HG03135 (cell line): ENCODE results near the gene RAP1GAP.
"Not testable (repeated sequence)": the region's sequence is repeated elsewhere in the genome, so short reads cannot be mapped to it uniquely, and the experiment has no call there.

ENCODE experiments used
- ATAC-seq: cut with Tn5 transposase; IDR thresholded peaks from one replicate; pipeline ENCODE4 v1.9.1; 2021; ENCODE audit warnings: mild to moderate bottlenecking, moderate library complexity; ENCODE audit not compliant: unreplicated experiment

Gene RAP1GAP

DNA sequence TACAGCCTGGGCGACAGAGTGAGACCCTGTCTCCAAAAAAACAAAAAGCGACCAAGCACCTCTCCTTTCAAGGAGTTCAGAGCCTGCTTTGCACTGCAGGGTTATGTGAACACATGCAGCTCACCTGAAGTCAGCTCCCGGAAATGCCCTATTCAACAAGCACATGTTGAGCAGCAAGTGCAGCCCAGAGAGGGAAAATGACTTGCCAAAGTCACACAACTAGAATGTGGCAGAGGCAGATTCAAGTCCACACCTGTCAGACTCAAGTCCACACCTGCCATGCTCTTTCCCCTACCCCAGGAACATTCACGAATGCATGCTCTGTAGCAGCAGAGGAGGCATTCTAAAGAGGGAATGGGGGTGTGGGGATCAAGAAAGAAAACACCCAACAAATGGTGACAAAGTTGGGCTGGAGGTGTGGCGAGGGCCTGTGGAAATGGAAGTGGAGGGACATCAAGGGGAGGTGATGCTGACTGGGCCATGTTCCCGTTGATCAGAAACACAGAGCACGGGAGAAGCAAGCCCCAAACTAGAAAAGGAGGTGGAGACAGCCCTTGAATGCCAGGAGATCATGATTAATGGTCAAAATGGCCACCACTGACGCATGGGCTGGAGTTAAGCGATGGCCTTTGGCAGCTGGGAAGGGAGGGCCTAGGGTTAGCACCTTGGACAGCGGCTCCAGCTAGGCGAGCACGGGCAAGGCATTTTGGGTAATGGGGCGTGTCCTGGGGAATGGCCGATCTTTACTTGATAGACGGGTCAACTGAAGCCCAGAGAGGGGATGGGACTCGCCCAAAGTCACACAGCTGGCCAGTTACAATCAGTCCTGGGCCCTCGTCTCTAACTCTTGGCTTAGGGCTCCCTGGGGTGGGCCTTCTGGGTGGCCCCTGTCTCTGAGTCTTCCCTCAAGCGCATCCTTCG, 21.5 kb downstream of the RAP1GAP start:
- no peak for ATAC-seq

DNA sequence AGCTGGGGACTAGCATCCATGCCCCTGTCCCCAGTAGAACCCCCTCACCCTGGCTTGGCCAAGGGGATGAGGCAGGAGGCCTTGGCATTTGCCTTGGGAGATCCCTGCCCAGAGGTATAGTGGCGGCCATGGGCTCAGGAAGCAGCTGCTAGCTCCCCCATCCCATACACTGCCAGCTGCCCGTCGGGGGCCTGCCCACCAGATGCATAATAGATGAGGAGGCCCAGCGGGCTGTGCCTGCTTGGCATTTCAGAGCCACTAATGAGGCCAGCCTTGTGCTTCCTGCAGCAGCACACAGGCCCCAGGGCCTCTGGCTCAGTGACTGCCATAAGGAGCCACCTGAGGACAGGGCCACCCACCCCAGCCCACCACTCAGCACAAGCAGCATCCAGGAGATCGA, 23.6 kb downstream of the RAP1GAP start:
- no peak for ATAC-seq

GRCh38 chr1:21644906-21645305, 24.3 kb downstream of the RAP1GAP start:
- no peak for ATAC-seq

GRCh38 chr1:21644348-21644747, 24.8 kb downstream of the RAP1GAP start:
- no peak for ATAC-seq

DNA sequence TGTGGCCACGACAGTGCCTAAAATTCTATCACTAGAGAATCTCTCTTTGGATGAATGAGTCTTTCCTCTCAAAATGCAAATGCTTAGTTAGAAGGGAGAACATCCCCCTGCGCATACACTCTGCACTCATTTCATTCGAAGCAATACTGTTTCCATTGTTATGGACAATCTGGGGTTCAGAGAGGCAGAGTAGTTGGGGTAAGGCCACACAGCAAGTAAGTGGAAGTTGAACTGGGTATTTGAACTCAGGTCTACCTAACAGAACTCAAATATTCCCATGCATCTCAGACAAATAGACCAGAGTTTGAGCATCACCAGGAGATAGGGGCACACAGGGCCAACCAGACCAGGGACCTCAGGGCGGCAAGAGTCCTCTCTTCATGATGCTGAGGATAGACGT, 25.5 kb downstream of the RAP1GAP start:
- no peak for ATAC-seq

- no peak for ATAC-seq
Measured at GRCh38 chr1:21641967-21642739, 27.0 kb downstream of the RAP1GAP start.

DNA sequence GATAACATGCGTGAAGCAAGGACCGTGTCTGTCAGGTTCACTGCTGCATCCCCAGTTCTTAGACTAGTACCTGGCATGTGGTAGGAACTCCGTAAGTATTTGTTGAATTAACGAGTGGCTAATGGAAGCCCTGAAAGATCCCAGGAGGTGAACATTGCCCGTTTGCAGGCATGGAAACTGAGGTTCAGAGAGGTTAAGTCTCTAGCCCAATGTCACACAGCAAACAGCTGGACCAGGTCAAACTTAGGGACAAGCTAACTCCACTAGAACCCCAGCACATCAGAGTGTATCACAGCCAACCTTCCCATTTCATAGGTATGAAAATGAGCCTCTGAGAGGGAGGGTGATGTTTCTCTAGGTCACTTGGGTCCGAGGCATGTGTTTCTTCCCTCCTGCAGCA, 27.6 kb downstream of the RAP1GAP start:
- no peak for ATAC-seq

DNA sequence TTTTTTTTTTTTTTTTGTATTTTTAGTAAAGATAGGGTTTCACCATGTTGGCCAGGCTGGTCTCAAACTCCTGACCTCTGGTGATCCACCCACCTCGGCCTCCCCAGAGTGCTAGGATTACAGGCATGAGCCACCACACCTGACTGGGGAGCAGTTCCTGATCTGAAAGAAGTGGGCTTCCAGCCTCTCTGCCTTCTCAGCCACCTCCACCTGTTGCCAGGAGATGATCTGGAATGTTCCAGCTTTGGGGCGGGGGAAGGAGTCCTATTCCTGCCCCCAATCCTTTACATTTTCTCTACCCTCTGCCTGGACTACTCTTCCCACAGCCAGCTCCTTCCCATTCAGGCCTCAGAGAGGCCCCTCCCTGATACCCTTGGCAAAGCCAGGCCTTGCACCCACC, 28.1 kb downstream of the RAP1GAP start:
- no peak for ATAC-seq

- ATAC-seq, result no peak
Measured at GRCh38 chr1:21640653-21641052, 28.5 kb downstream of the RAP1GAP start.

GRCh38 chr1:21639594-21640041, 29.5 kb downstream of the RAP1GAP start:
- no peak for ATAC-seq

DNA sequence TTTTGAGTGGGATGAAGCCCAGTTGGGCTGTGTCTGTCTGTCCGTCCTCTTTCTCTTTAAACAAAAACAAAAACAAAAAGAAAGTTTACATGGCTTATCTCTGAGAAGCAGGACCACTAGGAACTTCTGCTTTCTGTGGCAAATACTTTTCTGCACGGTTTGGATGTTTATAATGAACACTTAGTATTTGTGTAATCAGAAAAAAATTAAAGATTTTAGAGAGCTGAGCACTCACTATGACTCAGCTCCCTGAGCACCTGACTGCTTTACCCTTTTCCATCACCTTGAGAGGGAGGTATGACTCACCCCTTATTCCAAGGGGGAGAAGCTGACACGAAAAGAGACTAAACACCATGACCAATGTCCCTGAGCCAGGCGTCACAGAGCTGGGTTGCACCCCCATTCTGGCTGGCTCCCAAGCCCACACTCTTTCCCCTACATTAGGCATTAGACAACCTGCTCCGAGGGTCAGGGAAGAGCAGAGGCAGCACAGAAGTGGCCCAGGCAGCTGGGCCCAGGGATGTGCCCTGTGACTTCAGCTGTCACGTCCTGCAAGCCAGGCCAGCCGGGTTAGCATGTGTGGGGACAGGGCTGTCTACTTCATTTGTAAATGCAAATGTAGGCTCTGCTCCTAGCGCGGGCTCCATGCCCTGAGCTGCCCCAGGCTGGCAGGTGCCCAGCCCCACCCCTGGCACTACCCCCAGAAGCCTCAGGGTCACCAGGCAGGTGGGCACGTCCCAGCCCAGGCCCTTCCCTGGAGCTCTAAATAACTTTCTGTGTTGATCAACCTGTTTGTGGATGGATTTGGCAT, 30.4 kb downstream of the RAP1GAP start:
- no peak for ATAC-seq

DNA sequence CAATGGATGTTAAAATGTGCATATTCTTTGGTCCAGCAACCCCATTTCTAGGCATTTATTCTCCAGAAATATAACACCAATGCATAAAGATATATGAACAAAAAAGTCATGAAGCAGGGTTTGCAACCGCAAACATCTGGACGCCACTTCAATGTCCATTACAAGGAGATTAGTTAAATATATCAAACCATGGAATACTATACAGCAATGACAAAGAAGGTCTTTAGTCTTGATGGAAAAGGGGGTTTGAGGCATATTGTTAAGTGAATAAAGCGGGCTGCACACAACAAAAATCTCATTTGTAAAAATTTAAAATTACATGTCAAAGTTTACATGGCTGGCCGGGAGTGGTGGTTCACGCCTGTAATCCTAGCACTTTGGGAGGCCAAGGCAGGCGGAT, 31.6 kb downstream of the RAP1GAP start:
- ATAC-seq, result no peak

DNA sequence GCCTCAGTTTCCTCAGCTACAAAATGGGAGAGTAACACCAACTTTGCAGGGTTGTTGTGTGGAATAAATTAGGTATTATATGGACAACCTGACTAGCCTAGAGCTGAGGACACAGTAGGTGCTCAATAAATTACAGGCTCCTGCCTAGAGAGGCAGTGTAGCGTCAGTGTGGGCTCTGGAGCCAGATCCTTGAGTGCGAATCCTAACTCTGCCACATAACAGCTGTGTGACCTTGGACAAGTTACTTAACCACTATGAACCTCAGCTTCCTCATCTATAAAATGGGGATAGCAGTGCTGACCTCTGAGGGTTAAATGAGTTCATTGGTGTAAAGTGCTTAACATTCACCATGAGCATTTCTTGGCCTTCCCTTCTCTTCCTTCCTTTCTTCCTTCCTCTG, 33.1 kb downstream of the RAP1GAP start:
- no peak for ATAC-seq

DNA sequence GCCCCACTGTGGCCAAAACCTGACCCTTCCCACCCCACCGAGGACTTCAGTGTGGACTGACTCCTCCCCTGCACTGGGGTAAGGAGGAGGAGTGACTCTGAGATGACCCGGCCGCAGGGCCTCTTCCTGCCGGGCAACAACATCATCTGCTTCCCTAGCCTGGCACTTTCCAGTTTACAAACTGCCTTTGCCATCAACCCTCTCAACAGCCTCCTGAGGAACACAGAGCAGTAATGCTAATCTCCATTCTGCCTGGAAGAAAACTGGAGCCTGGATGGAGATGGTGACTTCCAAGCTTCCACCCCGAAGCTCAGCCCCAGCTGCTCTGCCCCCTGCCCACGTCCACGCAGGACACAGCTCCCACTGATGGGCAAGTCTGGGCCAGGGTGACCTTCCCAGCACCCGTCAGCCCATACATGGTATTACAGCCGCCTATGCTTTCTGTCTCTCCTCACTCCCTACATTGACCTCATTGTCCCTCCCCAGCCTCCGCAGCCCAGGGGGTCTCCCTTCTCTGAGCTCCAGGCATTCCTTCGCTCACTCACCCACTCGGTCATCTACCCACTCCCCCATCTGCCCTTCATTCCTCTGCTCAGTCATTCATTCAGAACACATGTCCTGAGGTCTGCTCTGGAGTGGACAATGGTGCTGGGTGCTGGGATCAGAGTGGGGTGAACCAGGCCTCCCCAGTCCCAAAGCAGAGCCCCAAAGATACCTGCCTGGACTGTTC, 34.2 kb downstream of the RAP1GAP start:
- ATAC-seq, result no peak

- no peak for ATAC-seq
Measured at GRCh38 chr1:21633992-21634805, 35.0 kb downstream of the RAP1GAP start.

DNA sequence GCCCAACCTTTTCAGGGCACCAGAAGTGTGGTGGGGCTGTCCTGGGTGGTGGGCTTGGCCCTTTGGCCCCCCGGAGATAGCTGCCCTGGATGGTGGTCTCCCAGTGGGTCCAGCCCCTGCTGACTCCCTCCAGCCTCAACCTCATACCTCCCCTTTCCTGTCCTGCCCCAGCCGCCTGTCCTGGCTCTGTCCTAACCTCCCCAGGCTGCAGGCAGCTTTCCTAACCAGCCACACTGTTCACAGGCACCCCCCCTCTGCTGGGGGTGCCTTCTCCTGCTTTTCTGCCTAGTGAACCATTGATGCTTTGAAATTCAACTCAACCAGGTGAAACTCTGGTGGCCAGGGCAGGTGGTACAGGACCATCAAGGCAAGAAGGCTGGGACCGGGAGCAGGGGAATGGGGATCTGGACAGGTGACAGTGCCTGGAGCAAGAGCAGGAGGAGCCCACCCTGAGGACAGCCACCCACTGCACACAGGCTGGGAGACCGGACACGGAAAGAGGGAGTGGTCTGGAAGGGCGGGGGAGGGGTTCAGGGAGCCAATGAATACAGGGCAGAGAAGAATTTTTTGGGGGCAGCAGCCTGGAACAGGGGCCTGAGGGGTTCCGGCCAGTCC, 35.9 kb downstream of the RAP1GAP start:
- ATAC-seq, result no peak

DNA sequence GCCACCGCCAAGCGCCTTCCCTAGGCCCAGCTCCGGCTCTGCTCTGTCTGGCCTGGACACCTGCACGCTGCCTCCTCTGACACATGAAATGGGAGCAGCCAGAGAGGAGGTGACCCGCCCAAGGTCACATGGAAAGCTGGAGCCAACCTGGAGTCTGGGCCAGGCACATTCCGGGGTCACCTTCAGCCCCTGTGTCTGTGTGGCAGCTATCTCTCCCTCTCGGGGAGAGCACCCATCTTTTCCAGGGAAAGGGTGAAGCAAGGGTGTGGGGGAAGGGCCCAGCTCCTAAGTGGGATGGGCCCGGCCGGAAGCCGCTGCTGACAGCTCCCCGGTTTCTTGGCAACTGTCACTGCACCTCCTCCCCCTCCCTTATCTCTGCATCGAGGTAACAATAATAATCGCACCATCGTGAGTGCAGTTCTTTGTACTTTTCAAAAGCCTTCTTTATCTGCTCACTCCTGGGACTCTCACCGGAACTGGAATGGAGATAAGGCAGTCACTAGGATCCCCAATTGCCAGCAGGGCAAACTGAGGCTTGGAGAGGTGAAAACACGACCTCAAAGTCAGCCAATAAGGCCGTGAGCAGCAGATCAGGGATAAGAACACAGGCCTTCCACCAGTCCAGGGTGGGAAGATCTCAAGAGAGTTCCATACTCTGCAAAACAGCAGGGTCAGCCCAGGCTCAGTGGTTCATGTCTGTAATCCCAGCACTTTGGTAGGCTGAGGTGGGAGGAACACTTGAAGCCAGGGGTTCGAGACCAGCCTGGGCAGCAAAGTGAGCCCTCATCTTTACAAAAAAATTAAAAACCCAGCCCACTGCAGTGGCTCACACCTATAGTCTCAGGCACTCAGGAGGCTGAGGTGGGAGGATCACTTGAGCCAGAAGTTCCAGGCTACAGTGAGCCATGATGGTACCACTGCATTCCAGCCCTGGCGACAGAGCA, 36.9 kb downstream of the RAP1GAP start:
- ATAC-seq, result no peak

DNA sequence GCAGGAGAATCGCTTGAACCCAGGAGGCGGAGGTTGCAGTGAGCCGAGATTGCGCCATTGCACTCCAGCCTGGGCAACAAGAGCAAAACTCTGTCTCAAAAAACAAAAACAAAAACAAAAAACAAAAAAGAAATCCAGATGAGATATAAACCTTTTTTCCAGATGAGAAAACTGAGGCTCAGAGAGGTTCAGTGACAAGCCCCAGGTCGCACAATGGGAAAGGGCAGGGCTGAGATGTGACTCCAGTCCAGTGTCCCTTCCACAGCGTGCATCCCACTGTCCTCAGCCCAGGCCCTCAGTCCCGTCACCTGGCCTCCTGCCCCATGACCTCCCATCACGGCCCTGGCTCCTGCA, 37.6 kb downstream of the RAP1GAP start:
- not testable (repeated sequence) for ATAC-seq
